Posterior vena cava (tissue), 2 donors: ENCODE data around the gene GAB2. TPM values are rescaled to one million over a fixed set of nuclear protein-coding genes. Genes with fewer than 3 reads are reported as not detected.

Source experiments
- DNase-seq: peaks from one replicate; pipeline ENCODE4 v3.0.0-alpha.2; 2020; ENCODE audit warnings: low spot score
- intact Hi-C, 2 donors: fragments of 100-400 bp; cut with DNase I; formaldehyde crosslinking; loops; one replicate each; pipeline versions ENCODE4 v1.14.1 to v1.14.2; 2022 to 2023
- total RNA-seq, 2 donors: library from RNA; stranded (reverse); fragmentation: NEBNext Ultra II Directional; extraction: Animal tissue kit (Norgen Biotek cat#: 25700); gene quantifications; one replicate each; pipeline ENCODE4 v1.2.1, GENCODE V29; 2021
- donor health status: DM: yes; HTN: yes; CAD: no.
- donor health status: DM: yes; HTN: yes; CAD: no.

GAB2 gene
- total RNA-seq, 2 donors from 2014 or later: 45.1 to 89.7 TPM

DNA sequence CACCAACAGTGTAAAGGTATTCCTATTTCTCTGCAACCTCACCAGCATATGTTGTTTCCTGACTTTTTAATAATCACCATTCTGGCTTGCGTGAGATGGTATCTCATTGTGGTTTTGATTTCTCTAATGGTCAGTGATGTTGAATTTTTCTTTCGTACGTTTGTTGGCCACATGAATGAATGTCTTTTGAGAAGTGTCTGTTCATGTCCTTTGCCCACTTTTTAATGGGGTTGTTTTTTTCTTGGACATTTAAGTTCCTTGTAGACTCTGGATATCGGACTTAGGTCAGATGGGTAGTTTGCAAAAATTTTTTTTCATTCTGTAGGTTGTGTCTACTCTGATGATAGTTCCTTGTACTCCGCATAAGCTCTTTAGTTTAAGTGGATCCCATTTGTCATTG is 206.1 kb downstream of the GAB2 start:
- intact Hi-C loops: no loop called here
- DNase-seq: no peak

GRCh38 chr11:78210000-78210608 is 207.5 kb downstream of the GAB2 start:
- intact Hi-C loops: no loop called here

GRCh38 chr11:78209478-78209877 is 208.1 kb downstream of the GAB2 start:
- intact Hi-C loops: no loop called here
- DNase-seq: no peak

More at GRCh38 chr11:78210000-78210608, 207.5 kb downstream of the GAB2 start:
- no peak for DNase-seq

- no peak for DNase-seq
- intact Hi-C loops: no loop called here
These were observed 209.1 kb downstream of the GAB2 start for GRCh38 chr11:78208257-78209165.

DNA sequence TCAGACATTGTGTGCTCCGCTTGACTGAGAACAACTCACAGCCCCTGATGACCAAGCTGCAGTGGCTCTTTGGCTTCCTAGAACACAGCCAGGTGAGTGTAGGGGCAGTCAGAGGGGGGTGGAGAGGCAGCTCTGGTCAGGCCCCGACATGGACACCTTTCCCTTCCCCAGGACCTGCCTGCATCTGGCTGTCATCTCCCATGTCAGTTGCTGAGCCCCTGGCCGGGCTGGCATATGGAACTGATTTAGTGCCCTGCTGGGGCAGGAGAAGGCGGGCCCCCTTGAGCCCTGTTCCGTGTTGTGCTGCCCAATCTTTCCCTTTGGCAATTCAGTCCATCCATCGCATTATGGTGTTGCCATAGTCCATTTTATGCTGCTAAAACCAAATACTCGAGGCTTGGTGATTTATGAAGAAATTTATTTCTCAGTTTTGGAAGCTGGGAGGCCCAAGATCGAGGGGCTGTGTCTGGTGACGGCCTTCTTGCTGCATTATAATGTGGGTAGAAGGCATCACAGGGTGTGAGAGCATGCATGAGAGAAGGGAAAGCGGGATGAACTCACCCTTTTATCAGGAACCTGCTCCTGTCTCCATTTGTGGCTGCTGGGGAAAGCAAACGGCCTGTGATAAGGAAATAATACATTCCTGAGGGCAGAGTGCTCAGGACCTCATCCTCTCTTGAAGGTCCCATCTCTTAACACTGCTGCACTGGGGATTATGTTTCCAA is 209.9 kb downstream of the GAB2 start:
- DNase-seq: no peak
- intact Hi-C loops: no loop called here

DNA sequence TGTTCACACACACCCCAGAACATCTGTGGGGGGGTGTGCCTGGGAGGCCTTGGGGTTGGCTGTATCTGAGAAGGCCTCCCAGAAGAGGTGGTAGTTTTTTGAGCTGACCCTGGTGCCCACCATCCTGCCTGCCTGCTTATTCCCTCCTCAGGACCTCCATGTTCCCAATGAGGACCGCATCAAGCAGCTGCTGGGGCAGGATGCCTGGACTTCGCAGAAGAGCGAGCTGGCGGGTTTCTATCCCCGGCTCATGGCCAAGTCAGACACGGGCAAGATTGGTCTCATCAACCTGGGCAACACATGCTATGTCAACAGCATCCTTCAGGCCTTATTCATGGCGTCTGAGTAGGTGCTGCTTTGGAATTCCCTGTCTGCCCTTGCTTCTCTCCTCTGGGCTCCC is 211.9 kb downstream of the GAB2 start:
- intact Hi-C loops: no loop called here
- DNase-seq: no peak

DNA sequence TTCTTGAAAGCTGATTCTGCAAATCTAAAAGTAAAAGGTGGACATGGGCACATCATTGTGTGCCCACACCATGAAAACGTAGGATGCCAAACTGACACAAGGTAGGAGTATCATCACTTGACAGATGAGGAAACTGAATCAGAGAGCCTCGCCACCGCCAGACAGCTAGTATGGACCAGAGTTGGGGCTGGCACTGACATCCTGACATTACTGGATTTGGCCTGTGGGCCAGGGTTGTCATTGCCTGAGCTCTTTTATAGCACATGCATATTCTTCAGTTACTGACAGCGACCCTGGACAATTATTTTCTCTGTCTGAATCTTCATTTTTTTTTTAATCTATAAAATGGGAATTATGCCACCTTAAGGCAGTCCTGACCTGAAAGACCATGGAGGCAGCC is 212.4 kb downstream of the GAB2 start:
- intact Hi-C loops: no loop called here
- no peak for DNase-seq

GRCh38 chr11:78203184-78203583 is 214.4 kb downstream of the GAB2 start:
- no peak for DNase-seq
- intact Hi-C loops: no loop called here

GRCh38 chr11:78202733-78203167 is 214.9 kb downstream of the GAB2 start:
- intact Hi-C loops: no loop called here
- DNase-seq: no peak

DNA sequence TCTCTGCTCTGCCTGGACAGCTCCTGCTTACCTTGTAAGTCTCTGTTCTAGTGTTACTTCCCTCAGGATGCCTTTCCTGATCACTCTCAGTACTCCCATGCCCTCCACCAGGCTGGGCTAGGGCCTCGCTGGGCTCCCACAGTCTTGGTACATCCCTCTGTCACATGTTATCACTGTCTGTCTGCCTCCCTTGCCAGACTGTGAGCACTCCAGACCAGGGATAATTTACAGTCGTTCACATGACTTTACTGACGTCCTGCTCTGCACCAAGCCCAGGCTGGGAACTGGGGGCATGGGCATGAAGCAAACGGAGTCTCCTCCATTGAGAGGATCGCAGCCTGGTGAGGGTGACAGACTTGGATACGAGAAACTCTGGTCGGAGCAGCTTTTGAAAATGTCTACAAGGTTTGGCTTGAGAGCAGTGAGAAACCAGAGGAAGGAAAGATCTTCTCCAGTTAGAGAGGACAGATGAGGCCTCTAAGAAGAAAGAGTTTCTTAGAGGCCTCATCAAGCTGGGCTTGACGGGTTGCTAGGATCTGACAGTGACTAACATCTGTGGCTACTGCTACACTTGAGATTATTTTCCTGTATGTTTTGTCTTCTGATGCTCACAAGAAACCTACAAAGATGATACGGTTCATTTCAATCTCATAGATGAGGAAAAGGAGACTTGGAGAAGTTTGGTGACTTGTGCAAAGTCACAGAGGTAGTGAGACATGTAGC is 216.4 kb downstream of the GAB2 start:
- peak; percentile 73 for DNase-seq
- intact Hi-C loops: no loop called here

DNA sequence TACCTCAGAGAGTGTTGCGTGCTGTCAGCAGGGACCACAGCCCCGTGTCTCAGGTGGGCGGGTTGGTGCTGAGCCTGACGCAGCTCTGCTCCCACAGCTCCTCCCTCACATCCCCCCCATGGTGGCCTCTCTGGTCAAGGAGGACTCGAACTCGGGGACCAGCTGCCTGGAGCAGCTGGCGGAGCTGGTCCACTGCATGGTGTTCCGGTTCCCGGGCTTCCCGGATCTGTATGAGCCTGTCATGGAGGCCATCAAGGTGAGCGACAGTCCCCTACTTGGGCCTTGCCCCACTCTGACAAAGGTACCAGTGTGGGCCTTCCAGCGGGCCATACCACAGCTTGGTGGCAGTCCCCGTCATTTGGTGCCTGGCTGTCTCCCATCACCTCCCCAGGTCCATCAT is 217.1 kb downstream of the GAB2 start:
- DNase-seq: peak; percentile 55
- intact Hi-C loops: no loop called here

- no peak for DNase-seq
- intact Hi-C loops: no loop called here
These were observed 217.6 kb downstream of the GAB2 start for GRCh38 chr11:78200061-78200460.

GRCh38 chr11:78199653-78200015 is 218.0 kb downstream of the GAB2 start:
- no peak for DNase-seq
- intact Hi-C loops: no loop called here

DNA sequence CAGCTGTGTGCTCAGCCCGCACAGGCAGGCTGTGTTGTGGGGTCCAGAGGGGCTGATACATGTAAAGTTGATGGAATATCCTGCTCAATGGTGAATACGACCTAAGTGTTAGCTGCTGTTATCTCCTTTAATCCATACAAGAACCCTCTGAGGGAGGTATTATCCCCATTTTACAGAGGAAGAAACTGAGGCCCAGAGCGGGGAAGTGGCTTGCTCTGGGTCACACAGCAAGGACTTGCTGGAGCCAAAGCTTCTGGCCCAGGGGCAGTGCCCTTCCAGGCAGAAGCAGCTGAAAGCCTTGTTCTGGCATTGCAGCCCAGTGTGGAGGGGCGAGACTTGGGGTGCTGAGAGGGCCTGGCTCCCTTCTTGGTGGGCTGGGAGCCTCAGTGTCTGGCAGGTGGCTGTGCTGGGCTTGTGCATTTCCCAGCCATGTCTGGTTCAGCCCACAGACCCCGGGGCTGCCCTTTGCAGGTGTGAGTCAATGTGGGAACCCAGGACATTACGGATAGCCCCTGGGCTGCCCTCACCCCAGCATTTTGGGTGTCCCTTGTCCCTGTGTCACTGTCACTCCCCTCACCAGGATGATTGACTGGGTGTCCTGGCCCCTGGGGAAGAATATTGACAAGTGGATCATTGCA is 218.5 kb downstream of the GAB2 start:
- DNase-seq: no peak
- intact Hi-C loops: no loop called here

- DNase-seq: no peak
- intact Hi-C loops: no loop called here
These were observed 219.8 kb downstream of the GAB2 start for GRCh38 chr11:78197816-78198215.

DNA sequence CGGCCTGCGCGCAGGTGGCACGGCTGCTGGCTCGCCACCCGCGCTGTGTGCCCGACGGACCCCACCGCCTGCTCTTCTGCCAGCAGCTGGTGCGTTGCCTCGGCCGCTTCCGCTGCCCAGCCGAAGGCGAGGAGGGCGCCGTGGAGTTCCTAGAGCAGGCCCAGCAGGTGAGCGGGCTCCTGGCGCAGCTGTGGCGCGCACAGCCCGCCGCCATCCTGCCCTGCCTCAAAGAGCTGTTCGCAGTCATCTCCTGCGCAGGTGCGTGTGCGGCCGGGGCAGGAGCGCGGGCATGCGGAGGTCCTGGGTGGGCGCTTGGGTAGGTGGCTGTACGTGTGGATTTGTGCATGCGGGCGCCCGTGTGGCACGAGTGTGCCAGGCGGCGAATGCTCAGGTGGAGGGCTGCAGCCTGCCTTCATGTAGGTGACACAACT is 220.9 kb downstream of the GAB2 start:
- no peak for DNase-seq

DNA sequence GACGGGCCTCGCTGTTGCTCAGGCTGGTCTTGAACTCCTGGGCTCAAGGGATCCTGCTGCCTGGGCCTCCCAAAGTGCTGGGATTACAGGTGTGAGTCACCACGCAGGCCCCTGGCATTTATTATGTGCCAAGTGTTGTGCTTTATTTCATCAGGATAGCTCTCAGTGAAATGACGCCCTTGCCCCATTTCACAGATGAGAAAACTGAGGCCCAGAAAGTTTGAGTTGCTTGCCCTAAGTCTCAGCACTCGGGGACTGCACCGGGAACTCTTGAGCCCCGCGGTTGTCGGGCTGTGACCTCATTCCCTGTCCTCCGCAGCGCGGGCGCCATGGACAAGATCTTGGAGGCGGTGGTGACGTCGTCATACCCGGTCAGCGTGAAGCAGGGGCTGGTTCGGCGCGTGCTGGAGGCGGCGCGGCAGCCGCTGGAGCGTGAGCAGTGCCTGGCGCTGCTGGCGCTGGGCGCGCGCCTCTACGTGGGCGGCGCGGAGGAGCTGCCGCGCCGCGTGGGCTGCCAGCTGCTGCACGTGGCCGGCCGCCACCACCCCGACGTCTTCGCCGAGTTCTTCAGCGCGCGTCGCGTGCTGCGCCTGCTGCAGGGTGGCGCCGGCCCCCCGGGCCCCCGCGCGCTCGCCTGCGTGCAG is 221.6 kb downstream of the GAB2 start:
- intact Hi-C loops: no loop called here
- DNase-seq: no peak

More for the DNA sequence above, 220.9 kb downstream of the GAB2 start:
- intact Hi-C loops: no loop called here

DNA sequence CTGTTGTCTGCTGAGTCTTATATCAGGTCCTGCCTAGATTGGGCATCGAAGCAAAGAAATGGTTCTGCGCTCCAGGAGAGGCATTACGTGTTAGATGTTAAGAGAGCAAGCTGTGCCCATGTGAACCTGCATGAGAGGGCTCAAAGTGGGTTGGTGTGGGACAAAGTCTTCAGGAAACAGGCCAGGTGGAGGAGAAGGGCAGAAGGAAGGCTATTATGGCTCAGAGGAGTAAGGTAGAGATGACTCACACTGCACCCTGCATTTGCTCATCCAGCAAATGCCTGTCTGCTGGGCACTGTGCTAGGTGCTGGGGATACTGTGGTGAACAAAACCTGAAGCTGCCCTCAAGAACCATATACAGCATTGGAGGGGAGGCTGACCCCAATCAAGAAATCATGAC is 223.1 kb downstream of the GAB2 start:
- intact Hi-C loops: no loop called here

GRCh38 chr11:78193806-78194205 is 223.8 kb downstream of the GAB2 start:
- intact Hi-C loops: no loop called here
- DNase-seq: no peak

More for the DNA sequence above, 223.1 kb downstream of the GAB2 start:
- no peak for DNase-seq
